HG03558 (cell line): Measurements from ENCODE around the gene HCK.

Experiments
- ATAC-seq: cut with Tn5 transposase; IDR thresholded peaks from one replicate; pipeline ENCODE4 v1.9.1; 2021; ENCODE audit warnings: moderate number of reproducible peaks; ENCODE audit not compliant: unreplicated experiment; ENCODE audit errors: extremely low read depth

The HCK gene

DNA sequence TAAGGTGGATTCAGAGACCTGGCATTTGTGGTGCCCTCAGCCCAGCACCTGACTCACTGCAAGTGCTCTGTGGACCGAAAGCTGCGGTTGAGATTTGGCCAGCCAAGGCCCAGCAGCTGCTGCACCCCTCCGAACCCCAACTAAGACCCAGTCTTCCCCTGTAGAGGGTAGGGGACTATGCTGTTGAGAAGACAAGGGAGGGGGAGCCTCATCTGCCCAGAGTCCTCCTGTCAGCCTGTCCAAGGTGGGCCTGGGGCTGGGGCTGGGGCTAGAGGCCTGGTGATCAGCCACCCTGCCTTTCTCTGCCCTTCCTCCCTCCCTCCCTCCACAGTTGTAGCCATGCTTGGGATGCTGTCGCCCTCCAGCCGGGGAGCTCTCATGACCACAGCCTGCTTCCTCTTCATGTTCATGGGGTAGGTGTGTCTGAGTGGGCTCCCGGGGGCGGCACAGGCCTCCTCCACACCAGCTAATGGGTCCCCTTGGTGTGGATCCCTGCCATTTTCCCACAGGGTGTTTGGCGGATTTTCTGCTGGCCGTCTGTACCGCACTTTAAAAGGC is 98.3 kb downstream of the HCK start:
- ATAC-seq, result no peak
